ENCODE data around the gene NACC1.

NACC1 gene

GRCh38 chr19:13132471-13133180, 14.6 kb downstream of the NACC1 start:
- no peak for TF ChIP-seq CTCF (IDR thresholded peaks at IDR 0.05; ENCODE audit: insufficient read depth, missing control alignments)
- no peak for DNase-seq (ENCODE audit: insufficient read length, low spot score)
- FAIRE-seq: no peak

GRCh38 chr19:13133241-13133870, 15.3 kb downstream of the NACC1 start:
- FAIRE-seq: no peak
- no peak for TF ChIP-seq CTCF (IDR thresholded peaks at IDR 0.05; ENCODE audit: insufficient read depth, missing control alignments)

GRCh38 chr19:13134626-13135025, 16.6 kb downstream of the NACC1 start:
- FAIRE-seq (no peak), DNase-seq (ENCODE audit: insufficient read length, low spot score) (no peak)
- TF ChIP-seq CTCF (IDR thresholded peaks at IDR 0.05; ENCODE audit: insufficient read depth, missing control alignments): no peak

More at GRCh38 chr19:13133241-13133870, 15.3 kb downstream of the NACC1 start:
- DNase-seq (ENCODE audit: insufficient read length, low spot score): no peak

GRCh38 chr19:13135068-13136062, 17.3 kb downstream of the NACC1 start:
- TF ChIP-seq CTCF (IDR thresholded peaks at IDR 0.05; ENCODE audit: insufficient read depth, missing control alignments): no peak
- no peak for FAIRE-seq
- DNase-seq (ENCODE audit: insufficient read length, low spot score): no peak

GRCh38 chr19:13137290-13137794, 19.3 kb downstream of the NACC1 start:
- no peak for TF ChIP-seq CTCF (IDR thresholded peaks at IDR 0.05; ENCODE audit: insufficient read depth, missing control alignments)
- FAIRE-seq (no peak), DNase-seq (ENCODE audit: insufficient read length, low spot score) (no peak)

- DNase-seq (ENCODE audit: insufficient read length, low spot score) (no peak), FAIRE-seq (no peak)
- no peak for TF ChIP-seq CTCF (IDR thresholded peaks at IDR 0.05; ENCODE audit: insufficient read depth, missing control alignments)
These were observed 20.3 kb downstream of the NACC1 start for GRCh38 chr19:13138171-13138915.

All from D721Med (cell line).